T-helper 1 cell (primary cell): Measurements from ENCODE around the gene C10orf143.
"Not testable (repeated sequence)": the region's sequence is repeated elsewhere in the genome, so short reads cannot be mapped to it uniquely, and the experiment has no call there.

ENCODE experiments used
- DNase-seq, 5 donors: peaks; one replicate each; pipeline ENCODE4 v3.0.0-alpha.2; 2012 to 2020

Gene C10orf143

GRCh38 chr10:130028465-130028819 lies 82.2 kb downstream of the C10orf143 start:
- no peak for DNase-seq

GRCh38 chr10:130027716-130028464 lies 82.7 kb downstream of the C10orf143 start:
- DNase-seq, result no peak

GRCh38 chr10:130026670-130027456 lies 83.8 kb downstream of the C10orf143 start:
- no peak for DNase-seq

- no peak for DNase-seq
Observed at GRCh38 chr10:130025811-130026485, 84.7 kb downstream of the C10orf143 start.

GRCh38 chr10:130025326-130025725 lies 85.3 kb downstream of the C10orf143 start:
- no peak for DNase-seq

- DNase-seq, result no peak
Observed at GRCh38 chr10:130024779-130025325, 85.8 kb downstream of the C10orf143 start.

- DNase-seq, result not testable (repeated sequence)
Observed at GRCh38 chr10:130024326-130024725, 86.3 kb downstream of the C10orf143 start.

- no peak for DNase-seq
Observed at GRCh38 chr10:130023454-130024230, 87.0 kb downstream of the C10orf143 start.

- no peak for DNase-seq
Observed at GRCh38 chr10:130022511-130023299, 87.9 kb downstream of the C10orf143 start.

- DNase-seq, result no peak
Observed at GRCh38 chr10:130022086-130022485, 88.5 kb downstream of the C10orf143 start.

GRCh38 chr10:130021383-130021950 lies 89.2 kb downstream of the C10orf143 start:
- DNase-seq, result peak in 1 of 5 donors; percentile 50

- no peak for DNase-seq
Observed at GRCh38 chr10:130020651-130021382, 89.8 kb downstream of the C10orf143 start.

GRCh38 chr10:130018730-130019185 lies 91.9 kb downstream of the C10orf143 start:
- no peak for DNase-seq

- DNase-seq, result peak in 1 of 5 donors; percentile 12
Observed at GRCh38 chr10:130018265-130018664, 92.4 kb downstream of the C10orf143 start.

- DNase-seq, result no peak
Observed at GRCh38 chr10:130017631-130018022, 93.0 kb downstream of the C10orf143 start.

- DNase-seq, result no peak
Observed at GRCh38 chr10:130016993-130017630, 93.5 kb downstream of the C10orf143 start.

GRCh38 chr10:130016095-130016494 lies 94.5 kb downstream of the C10orf143 start:
- no peak for DNase-seq

- no peak for DNase-seq
Observed at GRCh38 chr10:130015075-130015695, 95.4 kb downstream of the C10orf143 start.
